Cardiac ventricle fibroblast (primary cell): ENCODE results near the gene AKR1C2. TPM values are rescaled to one million over a fixed set of nuclear protein-coding genes. Genes with fewer than 3 reads are reported as not detected.

Experiments
- total RNA-seq: library from RNA; depleted of rRNA; stranded (reverse); fragments of >200 nt; gene quantifications from 2 replicates; pipeline ENCODE4 v1.2.3, GENCODE V29; 2015

AKR1C2 gene
- 141 and 144 TPM in 2 replicates for total RNA-seq

DNA sequence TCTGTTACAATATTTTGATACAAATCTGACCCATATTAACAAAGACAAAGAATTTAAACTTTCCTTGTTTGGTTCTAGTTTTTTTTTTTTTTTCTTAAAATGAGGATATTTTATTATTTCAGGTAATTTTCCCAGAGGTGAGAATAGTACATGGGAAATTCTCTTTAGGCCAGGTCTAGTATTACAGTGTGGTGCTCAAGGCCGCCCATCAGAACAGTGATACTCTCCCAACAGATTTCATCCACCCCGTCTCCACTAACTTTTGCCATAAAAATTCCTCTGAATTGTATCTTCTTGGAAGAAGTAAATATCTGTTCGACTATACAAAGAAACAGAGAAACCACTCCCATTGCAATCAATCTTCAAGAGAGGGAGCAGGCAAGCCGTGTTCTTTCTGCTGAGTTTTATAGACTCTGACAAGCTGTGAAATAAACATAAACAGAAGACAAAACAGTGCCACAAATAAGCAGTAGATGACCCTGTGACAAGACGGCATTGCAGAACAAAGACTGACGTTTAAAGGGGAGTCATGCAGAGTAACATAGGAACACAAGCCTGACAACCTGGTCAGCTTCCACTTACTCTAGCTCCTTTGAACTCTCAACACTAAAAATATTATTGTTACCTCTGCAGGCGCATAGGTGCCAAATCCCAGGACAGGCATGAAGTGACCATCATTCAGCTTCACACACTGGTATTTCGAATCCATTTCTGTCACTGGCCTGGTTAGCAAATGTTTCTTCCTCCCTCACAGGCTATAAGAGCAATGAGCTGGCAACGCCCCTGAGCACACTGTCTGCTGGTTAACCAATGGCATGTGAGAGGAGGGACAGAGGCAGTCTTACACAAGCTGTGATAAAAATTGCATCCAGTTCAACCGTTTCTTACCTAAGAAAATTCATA is at the start of gene AKR1C2:
Gene AKR1C2, minus strand, starts transcription at position 731 of the 903 bp plus-strand sequence. Its CDS starts 22 bp downstream, at position 709.

DNA sequence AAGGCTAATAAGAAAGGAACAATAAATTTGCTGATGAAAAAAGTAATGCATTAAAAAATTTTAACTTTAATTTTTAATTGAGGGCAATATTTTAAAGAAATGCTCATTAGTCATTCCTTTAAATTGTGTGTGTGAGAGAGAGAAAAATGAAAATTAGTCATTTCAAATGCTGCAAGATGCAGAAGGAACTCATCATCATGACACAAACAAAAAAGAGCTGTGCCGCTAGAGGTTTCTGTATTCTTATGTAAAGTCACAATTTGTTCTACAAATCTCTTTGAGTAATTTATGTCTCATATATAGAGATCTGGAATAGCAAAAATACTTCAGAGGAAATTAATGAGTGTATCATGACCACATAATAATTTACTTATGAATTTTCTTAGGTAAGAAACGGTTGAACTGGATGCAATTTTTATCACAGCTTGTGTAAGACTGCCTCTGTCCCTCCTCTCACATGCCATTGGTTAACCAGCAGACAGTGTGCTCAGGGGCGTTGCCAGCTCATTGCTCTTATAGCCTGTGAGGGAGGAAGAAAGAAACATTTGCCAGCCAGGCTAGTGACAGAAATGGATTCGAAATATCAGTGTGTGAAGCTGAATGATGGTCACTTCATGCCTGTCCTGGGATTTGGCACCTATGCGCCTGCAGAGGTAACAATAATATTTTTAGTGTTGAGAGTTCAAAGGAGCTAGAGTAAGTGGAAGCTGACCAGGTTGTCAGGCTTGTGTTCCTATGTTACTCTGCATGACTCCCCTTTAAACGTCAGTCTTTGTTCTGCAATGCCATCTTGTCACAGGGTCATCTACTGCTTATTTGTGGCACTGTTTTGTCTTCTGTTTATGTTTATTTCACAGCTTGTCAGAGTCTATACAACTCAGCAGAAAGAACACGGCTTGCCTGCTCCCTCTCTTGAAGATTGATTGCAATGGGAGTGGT is 40.5 kb downstream of the AKR1C2 start, which contains the start of gene AKR1C1:
Gene AKR1C1, plus strand, starts transcription at position 540 of the 939 bp plus-strand sequence. Its CDS starts 30 bp downstream, at position 570.

Other genes starting within 250 kb of the AKR1C2 start
- 1.2 and 3.1 TPM in 2 replicates for gene AKR1E2, start 177.7 kb downstream of the AKR1C2 start, total RNA-seq
- 475 and 603 TPM in 2 replicates for gene AKR1C1, start 40.4 kb downstream of the AKR1C2 start, total RNA-seq
- gene AKR1C3, start 90.6 kb upstream of the AKR1C2 start, total RNA-seq = 317 and 328 TPM in 2 replicates
- not detected in 2 replicates for gene AKR1C8, start 181.3 kb upstream of the AKR1C2 start, total RNA-seq
- gene AKR1C4, start 193.0 kb upstream of the AKR1C2 start, total RNA-seq = not detected in 2 replicates